Measurements from ENCODE around the gene MAPK14.

- TF ChIP-seq, protein P1, sequence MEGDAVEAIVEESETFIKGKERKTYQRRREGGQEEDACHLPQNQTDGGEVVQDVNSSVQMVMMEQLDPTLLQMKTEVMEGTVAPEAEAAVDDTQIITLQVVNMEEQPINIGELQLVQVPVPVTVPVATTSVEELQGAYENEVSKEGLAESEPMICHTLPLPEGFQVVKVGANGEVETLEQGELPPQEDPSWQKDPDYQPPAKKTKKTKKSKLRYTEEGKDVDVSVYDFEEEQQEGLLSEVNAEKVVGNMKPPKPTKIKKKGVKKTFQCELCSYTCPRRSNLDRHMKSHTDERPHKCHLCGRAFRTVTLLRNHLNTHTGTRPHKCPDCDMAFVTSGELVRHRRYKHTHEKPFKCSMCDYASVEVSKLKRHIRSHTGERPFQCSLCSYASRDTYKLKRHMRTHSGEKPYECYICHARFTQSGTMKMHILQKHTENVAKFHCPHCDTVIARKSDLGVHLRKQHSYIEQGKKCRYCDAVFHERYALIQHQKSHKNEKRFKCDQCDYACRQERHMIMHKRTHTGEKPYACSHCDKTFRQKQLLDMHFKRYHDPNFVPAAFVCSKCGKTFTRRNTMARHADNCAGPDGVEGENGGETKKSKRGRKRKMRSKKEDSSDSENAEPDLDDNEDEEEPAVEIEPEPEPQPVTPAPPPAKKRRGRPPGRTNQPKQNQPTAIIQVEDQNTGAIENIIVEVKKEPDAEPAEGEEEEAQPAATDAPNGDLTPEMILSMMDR (conservative IDR thresholded peaks at IDR 0.05): no peak
- no peak for TF ChIP-seq EZH2 (IDR thresholded peaks at IDR 0.05; ENCODE audit: low read depth)
Measured at GRCh38 chr6:36142971-36143838, 115.6 kb downstream of the MAPK14 start.

Data from PC-9 (cell line).